Psoas muscle (tissue), 8 donors: ENCODE results near the gene RPL10. TPM values are rescaled to one million over a fixed set of nuclear protein-coding genes. Genes with fewer than 3 reads are reported as not detected.

Experiments used
- ATAC-seq, 4 donors: fragments of 200-7000 bp; cut with Tn5 transposase; one replicate each; pipeline ENCODE4 v1.9.1; 2020; ENCODE audit warnings: moderate library complexity in 3 of 4, mild to moderate bottlenecking in 2 of 4
- DNase-seq, 2 donors: peaks; one replicate each; pipeline ENCODE4 v3.0.0-alpha.2; 2020
- H3K27ac ChIP-seq: fragments of 200-600 bp; one replicate; pipeline ENCODE4 v1.8.0; 2022
- H3K27me3 ChIP-seq, 3 donors: fragments of 200-600 bp in 1 of 3; one replicate each; pipeline versions ENCODE4 v1.6.1 to v1.8.0; 2013 to 2022; ENCODE audit warnings: low read length in 2 of 3, mild to moderate bottlenecking in 2 of 3, moderate library complexity in 1 of 3; ENCODE audit not compliant: insufficient read depth in 3 of 3
- H3K36me3 ChIP-seq, 2 donors: fragments of 200-600 bp in 1 of 2; one replicate each; pipeline versions ENCODE4 v1.6.1 to v1.8.0; 2013 to 2022; ENCODE audit warnings: low read depth in 1 of 2, mild to moderate bottlenecking in 1 of 2, moderate library complexity in 1 of 2; ENCODE audit not compliant: insufficient read depth in 1 of 2
- H3K4me1 ChIP-seq: fragments of 200-600 bp; one replicate; pipeline ENCODE4 v1.8.0; 2022
- H3K4me3 ChIP-seq: fragments of 200-600 bp; one replicate; pipeline ENCODE4 v1.8.0; 2022; ENCODE audit warnings: mild to moderate bottlenecking
- H3K9me3 ChIP-seq: fragments of 200-600 bp; one replicate; pipeline ENCODE4 v1.8.0; 2022
- CTCF ChIP-seq: fragments of 200-600 bp; IDR thresholded peaks from one replicate; pipeline ENCODE4 v1.8.0; 2022; ENCODE audit warnings: antibody characterized with exemption
- WGBS, 3 donors: extraction: QIAGEN DNeasy Blood & Tissue Kit; methylation state at CpG; one replicate each; pipeline versions ENCODE4 v1.1.6 to v1.1.7; 2013; 5-methylcytosine and 5-hydroxymethylcytosine counted together
- intact Hi-C, 2 donors: fragments of 100-400 bp; cut with DNase I; formaldehyde crosslinking; loops; one replicate each; pipeline versions ENCODE4 v1.11.0 to v1.14.2; 2022
- polyA plus RNA-seq, 3 donors: library from polyadenylated mRNA; stranded (reverse); fragments of 200-250 nt; gene quantifications; one replicate each; pipeline ENCODE4 v1.2.3, GENCODE V29; 2013
- total RNA-seq, 4 donors: library from RNA; stranded (reverse); fragmentation: NEBNext Ultra II Directional in 2 of 4; extraction: Animal tissue kit (Norgen Biotek cat#: 25700) in 2 of 4; gene quantifications; one replicate each; pipeline versions ENCODE4 v1.2.1 to v1.2.4, GENCODE V29; 2021 to 2023
- donor health status: healthy with polysubstance abuse.
- donor health status: DM: no; HTN: no; CAD: no; lungs with moderate emphysema.
- donor health status: Bipolar disorder and iron deficiency.
- donor health status: healthy.
- donor health status: DM: yes; HTN: yes; CAD: no.
- donor health status: DM: no; HTN: no; CAD: no.
- donor health status: DM: no; HTN: no; CAD: no.
- donor health status: DM: yes; HTN: yes; CAD: no.

Gene RPL10
- total and polyA plus RNA-seq, 7 donors, result 1,403 to 5,433 (median 2,633) TPM

DNA sequence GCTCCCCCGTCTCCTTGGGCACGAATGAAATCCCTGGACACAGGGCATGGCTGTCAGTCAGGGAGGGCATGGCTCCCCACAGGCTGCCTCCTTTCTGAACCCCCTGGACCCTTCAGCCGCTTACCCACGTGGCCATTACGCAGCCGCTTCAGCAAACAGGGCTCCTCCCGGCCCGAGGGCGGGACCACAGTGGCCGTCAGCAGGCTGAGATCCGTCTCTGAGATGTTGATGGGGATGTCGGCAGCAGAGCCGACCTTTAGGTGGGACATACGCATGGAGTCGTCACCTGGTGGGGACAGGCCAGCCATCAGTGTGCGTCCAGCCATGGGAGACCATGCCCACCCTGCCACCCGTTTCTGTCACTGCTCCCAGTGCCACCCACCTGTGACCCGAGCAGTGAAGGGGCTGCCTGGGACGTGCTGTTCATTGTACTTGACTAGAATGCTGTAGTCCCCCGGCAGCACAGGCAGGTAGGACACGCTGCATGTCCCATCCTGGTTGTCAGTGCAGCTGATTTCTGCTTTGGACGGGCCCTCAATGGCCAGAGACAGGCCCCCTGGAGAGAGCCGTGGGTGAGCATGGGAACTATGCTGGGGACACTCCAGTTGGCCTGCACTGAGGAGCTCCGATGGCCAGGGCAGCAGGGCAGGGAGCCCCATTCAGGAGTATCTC is 44.9 kb upstream of the RPL10 start:
- 87 to 91% (median 88%) methylated on average over 19 to 24 of the region's 24 CpGs for WGBS, 3 donors
- no peaks in the 10 kb centered on the region for H3K4me1 ChIP-seq
- no peaks in the 10 kb centered on the region for H3K9me3 ChIP-seq
- intact Hi-C loops, result no loop called here
- no peak for DNase-seq
- H3K27ac ChIP-seq, result no peak overlapping the region
- H3K36me3 ChIP-seq, result peaks cover 0 to 52% of the 10 kb centered on the region in 2 donors
- no peak overlapping the region for H3K4me3 ChIP-seq
- ATAC-seq, result no peak
- TF ChIP-seq CTCF, result no peak
- H3K27me3 ChIP-seq, result no peaks in the 10 kb centered on the region

DNA sequence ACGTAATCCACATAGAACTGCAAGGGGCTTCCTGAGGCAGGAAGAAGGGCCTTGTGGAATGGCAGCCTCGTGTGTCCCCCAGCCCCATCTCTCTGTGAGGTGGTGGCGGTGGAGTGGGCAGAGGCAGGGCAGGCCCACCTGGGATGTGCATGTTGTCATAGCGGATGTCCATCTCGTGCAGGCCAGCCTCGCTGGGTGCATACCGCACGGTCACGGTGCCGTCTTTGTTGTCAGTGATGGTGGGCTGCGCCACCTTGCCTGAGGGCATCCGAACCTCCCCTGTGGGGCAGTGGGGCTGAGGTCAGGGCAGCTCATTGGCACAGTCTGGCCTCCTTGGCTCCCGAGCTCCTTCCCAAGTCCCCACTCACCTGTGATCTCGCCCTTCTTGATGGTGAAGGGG is 44.2 kb upstream of the RPL10 start:
- no peak overlapping the region for H3K4me3 ChIP-seq
- H3K9me3 ChIP-seq, result no peaks in the 10 kb centered on the region
- peaks cover 0 to 58% of the 10 kb centered on the region in 2 donors for H3K36me3 ChIP-seq
- TF ChIP-seq CTCF, result no peak
- intact Hi-C loops, result no loop called here
- no peaks in the 10 kb centered on the region for H3K27me3 ChIP-seq
- no peak for DNase-seq
- H3K27ac ChIP-seq, result no peak overlapping the region
- ATAC-seq, result no peak
- WGBS, 3 donors, result 78 to 88% (median 86%) methylated on average over 9 to 14 of the region's 14 CpGs
- no peaks in the 10 kb centered on the region for H3K4me1 ChIP-seq

GRCh38 chrX:154354516-154354915 is 43.7 kb upstream of the RPL10 start:
- DNase-seq (no peak), ATAC-seq (no peak)
- no peak overlapping the region for H3K4me3 ChIP-seq
- H3K9me3 ChIP-seq, result no peaks in the 10 kb centered on the region
- H3K36me3 ChIP-seq, result peaks cover 0 to 58% of the 10 kb centered on the region in 2 donors
- no peak overlapping the region for H3K27ac ChIP-seq
- no peaks in the 10 kb centered on the region for H3K27me3 ChIP-seq
- WGBS, 3 donors, result 80 to 92% (median 87%) methylated on average over 7 to 13 of the region's 13 CpGs
- TF ChIP-seq CTCF, result no peak
- H3K4me1 ChIP-seq, result no peaks in the 10 kb centered on the region
- intact Hi-C loops, result no loop called here

DNA sequence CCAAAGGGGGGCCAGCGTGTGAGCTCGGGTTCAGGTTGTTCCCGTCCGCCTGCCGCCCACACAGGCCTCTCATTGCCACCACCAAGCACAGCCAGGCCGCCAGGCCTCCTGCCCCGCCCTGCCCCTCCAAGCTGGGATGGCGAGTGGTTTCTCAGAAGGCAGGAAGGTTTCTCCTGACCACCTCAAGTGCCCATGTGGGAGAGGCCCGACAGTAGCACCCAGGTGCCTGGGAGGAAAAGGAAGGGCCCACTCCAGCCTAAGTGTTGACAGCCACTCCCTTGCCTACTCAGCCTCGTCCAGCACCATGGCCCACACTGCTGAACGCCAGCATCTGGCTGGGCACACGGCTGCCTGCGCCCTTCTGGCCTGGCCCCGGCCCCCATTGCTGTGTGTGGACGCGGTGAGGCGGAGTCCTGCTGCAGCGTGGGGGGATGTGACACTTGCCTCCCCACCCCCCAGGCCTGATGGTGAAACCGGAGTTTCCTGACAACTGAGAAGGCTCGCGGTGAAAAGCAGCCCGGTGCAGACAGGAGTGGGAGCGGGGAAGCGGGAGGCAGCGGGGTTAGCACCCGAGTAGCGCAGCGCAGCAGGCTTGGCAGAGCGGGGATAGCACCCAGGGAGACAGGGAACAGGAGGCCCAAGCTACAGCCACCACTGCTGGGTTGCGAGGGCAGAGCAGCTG is 42.9 kb upstream of the RPL10 start:
- ATAC-seq, result no peak
- H3K27ac ChIP-seq, result no peak overlapping the region
- intact Hi-C loops, result no loop called here
- 82 to 90% (median 89%) methylated on average over 12 to 30 of the region's 30 CpGs for WGBS, 3 donors
- H3K4me1 ChIP-seq, result no peaks in the 10 kb centered on the region
- TF ChIP-seq CTCF, result no peak
- H3K9me3 ChIP-seq, result no peaks in the 10 kb centered on the region
- H3K4me3 ChIP-seq, result no peak overlapping the region
- H3K36me3 ChIP-seq, result peaks cover 0 to 58% of the 10 kb centered on the region in 2 donors
- no peak for DNase-seq
- H3K27me3 ChIP-seq, result no peaks in the 10 kb centered on the region
